CD14-positive monocyte (primary cell): ENCODE measurements around the gene NHS. TPM values are rescaled to one million over a fixed set of nuclear protein-coding genes. Genes with fewer than 3 reads are reported as not detected.

ENCODE experiments used
- DNase-seq, 3 donors: peaks; one replicate each; pipeline ENCODE4 v3.0.0-alpha.2; 2011 to 2022
- H2AFZ ChIP-seq: 2 replicates; pipeline ENCODE4 v1.6.0; 2012; ENCODE audit warnings: mild to moderate bottlenecking, low read depth, low read length, inconsistent platforms; ENCODE audit not compliant: insufficient read depth, poor library complexity, severe bottlenecking
- H3K27ac ChIP-seq, 2 donors: 1 replicate in 1 of 2; 2 replicates in 1 of 2; pipeline ENCODE4 v1.5.1; 2012 to 2013; ENCODE audit warnings: low read length in 2 of 2, control low read depth in 1 of 2, inconsistent platforms in 1 of 2, low read depth in 1 of 2, mild to moderate bottlenecking in 1 of 2
- H3K27me3 ChIP-seq, 2 donors: one replicate each; pipeline versions ENCODE4 v1.6.0 to v1.6.1; 2011 to 2013; ENCODE audit warnings: low read length in 2 of 2; ENCODE audit not compliant: control insufficient read depth in 2 of 2, insufficient read depth in 2 of 2
- H3K36me3 ChIP-seq, 2 donors: replicated peaks in 1 of 2; 1 replicate in 1 of 2; 2 replicates in 1 of 2; pipeline versions ENCODE4 v1.5.1 to v1.6.1; 2012 to 2013; ENCODE audit warnings: low read length in 2 of 2, control low read depth in 1 of 2, inconsistent platforms in 1 of 2, mild to moderate bottlenecking in 1 of 2; ENCODE audit not compliant: insufficient read depth in 2 of 2, control insufficient read depth in 1 of 2
- H3K4me1 ChIP-seq, 2 donors: 1 replicate in 1 of 2; 2 replicates in 1 of 2; pipeline versions ENCODE4 v1.5.1 to v1.6.1; 2012 to 2013; ENCODE audit warnings: low read length in 2 of 2, control low read depth in 1 of 2, inconsistent platforms in 1 of 2, mild to moderate bottlenecking in 1 of 2, moderate library complexity in 1 of 2; ENCODE audit not compliant: insufficient read depth in 2 of 2, control insufficient read depth in 1 of 2
- H3K4me2 ChIP-seq: replicated peaks from 2 replicates; pipeline ENCODE3; 2012; ENCODE audit warnings: low read length, moderate library complexity, mild to moderate bottlenecking; ENCODE audit not compliant: poor library complexity, severe bottlenecking; ENCODE audit errors: extremely low read depth
- H3K4me3 ChIP-seq, 3 experiments: fragments of 200-600 bp in 1 of 3; sonication (generic) in 1 of 3; replicated peaks in 1 of 3; 1 replicate in 2 of 3; 2 replicates in 1 of 3; pipeline ENCODE4 v1.5.1; 2011 to 2013; ENCODE audit warnings: low read length in 3 of 3, mild to moderate bottlenecking in 3 of 3, control low read depth in 2 of 3, low read depth in 2 of 3, inconsistent platforms in 1 of 3, moderate library complexity in 1 of 3
- H3K79me2 ChIP-seq: 2 replicates; pipeline ENCODE4 v1.6.0; 2012; ENCODE audit warnings: mild to moderate bottlenecking, control low read depth, inconsistent platforms, low read length, moderate library complexity; ENCODE audit not compliant: insufficient read depth
- H3K9ac ChIP-seq: 2 replicates; pipeline ENCODE4 v1.6.0; 2017; ENCODE audit warnings: low read length, mild to moderate bottlenecking; ENCODE audit not compliant: insufficient read depth, poor library complexity, severe bottlenecking
- H3K9me3 ChIP-seq, 2 donors: replicated peaks in 1 of 2; 1 replicate in 1 of 2; 2 replicates in 1 of 2; pipeline versions ENCODE4 v1.5.1 to v1.6.1; 2012 to 2013; ENCODE audit warnings: low read length in 2 of 2, control low read depth in 1 of 2; ENCODE audit not compliant: control insufficient read depth in 1 of 2, insufficient read depth in 1 of 2
- H4K20me1 ChIP-seq: 2 replicates; pipeline ENCODE4 v1.6.0; 2012; ENCODE audit warnings: mild to moderate bottlenecking, low read length, control low read depth, moderate library complexity; ENCODE audit not compliant: insufficient read depth
- H3K27ac Mint-ChIP-seq, 7 donors: one replicate each; pipeline ENCODE4 v1.8.0; 2020; ENCODE audit warnings: mild to moderate bottlenecking in 7 of 7, mixed read lengths in 7 of 7, moderate library complexity in 6 of 7, inconsistent platforms in 2 of 7
- H3K27me3 Mint-ChIP-seq, 3 donors: one replicate each; pipeline ENCODE4 v1.8.0; 2021 to 2022; ENCODE audit warnings: low read depth in 3 of 3, mild to moderate bottlenecking in 3 of 3, mixed read lengths in 3 of 3, moderate library complexity in 3 of 3, inconsistent platforms in 1 of 3
- H3K36me3 Mint-ChIP-seq, 2 donors: one replicate each; pipeline ENCODE4 v1.8.0; 2020; ENCODE audit warnings: mixed read lengths in 2 of 2, inconsistent platforms in 1 of 2, mild to moderate bottlenecking in 1 of 2
- H3K4me1 Mint-ChIP-seq: one replicate; pipeline ENCODE4 v1.8.0; 2020; ENCODE audit warnings: mild to moderate bottlenecking, mixed read lengths
- H3K4me3 Mint-ChIP-seq, 2 donors: one replicate each; pipeline ENCODE4 v1.8.0; 2020; ENCODE audit warnings: mild to moderate bottlenecking in 2 of 2, mixed read lengths in 2 of 2, moderate library complexity in 1 of 2
- H3K9me3 Mint-ChIP-seq, 7 donors: one replicate each; pipeline ENCODE4 v1.8.0; 2020 to 2022; ENCODE audit warnings: mixed read lengths in 7 of 7, mild to moderate bottlenecking in 6 of 7, moderate library complexity in 6 of 7, inconsistent platforms in 2 of 7
- CTCF ChIP-seq: fragments of 200-600 bp; IDR thresholded peaks from one replicate; pipeline ENCODE4 v1.8.0; 2022; ENCODE audit warnings: antibody characterized with exemption, mild to moderate bottlenecking
- WGBS: methylation state at CpG from one replicate; pipeline ENCODE4 v1.1.5; 2013; ENCODE audit warnings: missing lambda C conversion rate; ENCODE audit not compliant: insufficient coverage; 5-methylcytosine and 5-hydroxymethylcytosine counted together
- intact Hi-C, 2 donors: fragments of 100-400 bp; cut with micrococcal nuclease; formaldehyde crosslinking; loops; one replicate each; pipeline versions ENCODE4 v1.15.0 to v1.15.1; 2023
- polyA plus RNA-seq, 3 donors: library from polyadenylated mRNA; depleted of rRNA in 1 of 3; unstranded in 2 of 3; stranded (reverse) in 1 of 3; fragments of 300-500 nt in 2 of 3; fragments of >200 nt in 1 of 3; fragmentation: Illumina TruSeq in 2 of 3; gene quantifications; 1 replicate in 2 of 3; 2 replicates in 1 of 3; pipeline ENCODE4 v1.2.3, GENCODE V29; 2012 to 2021

The NHS gene
- polyA plus RNA-seq, 3 donors = 0.86 to 1.8 (median 1.3) TPM

- H3K4me1 Mint-ChIP-seq = no peaks in the 10 kb centered on the region
- no peak overlapping the region for H2AFZ ChIP-seq
- H3K4me2 ChIP-seq = no peak overlapping the region
- H3K27me3 Mint-ChIP-seq = peaks cover 9 to 17% (median 16%) of the 10 kb centered on the region in 3 donors
- H3K9me3 Mint-ChIP-seq = peaks cover 0 to 2% (median 0%) of the 10 kb centered on the region in 7 donors
- H3K9ac ChIP-seq = no peak overlapping the region
- no peak overlapping the region for H3K4me3 ChIP-seq
- H3K36me3 Mint-ChIP-seq = no peaks in the 10 kb centered on the region
- H3K79me2 ChIP-seq = no peaks in the 10 kb centered on the region
- no peak overlapping the region for H3K4me3 Mint-ChIP-seq
- H3K27me3 ChIP-seq = peaks cover 9 to 12% of the 10 kb centered on the region in 2 donors
- intact Hi-C loops = no loop called here
- no peaks in the 10 kb centered on the region for H3K36me3 ChIP-seq
- no peak overlapping the region for H3K27ac Mint-ChIP-seq
- H4K20me1 ChIP-seq = no peaks in the 10 kb centered on the region
- no peaks in the 10 kb centered on the region for H3K9me3 ChIP-seq
- H3K27ac ChIP-seq = no peak overlapping the region
- TF ChIP-seq CTCF = no peak
- H3K4me1 ChIP-seq = no peaks in the 10 kb centered on the region
- no peak for DNase-seq
Measured at GRCh38 chrX:17417372-17417771, 42.4 kb downstream of the NHS start.

GRCh38 chrX:17425136-17425535, 50.1 kb downstream of the NHS start:
- Histone ChIP-seq H3K4me2 (no peak overlapping the region), H3K27me3 (peaks cover 3 to 5% of the 10 kb centered on the region in 2 donors), H3K27ac (no peak overlapping the region), H2AFZ (no peak overlapping the region), H4K20me1 (no peaks in the 10 kb centered on the region), H3K4me1 (no peaks in the 10 kb centered on the region), H3K9me3 (no peaks in the 10 kb centered on the region), H3K4me3 (no peak overlapping the region), H3K9ac (no peak overlapping the region), H3K36me3 (no peaks in the 10 kb centered on the region), H3K79me2 (no peaks in the 10 kb centered on the region)
- TF ChIP-seq CTCF = no peak
- Mint-ChIP-seq H3K9me3 (peaks cover 0 to 2% (median 0%) of the 10 kb centered on the region in 7 donors), H3K36me3 (no peaks in the 10 kb centered on the region), H3K27me3 (peaks cover 4 to 10% (median 7%) of the 10 kb centered on the region in 3 donors), H3K27ac (no peak overlapping the region), H3K4me1 (no peaks in the 10 kb centered on the region), H3K4me3 (no peak overlapping the region)
- no CpG with 5 or more reads among the region's 6 CpGs for WGBS
- no peak for DNase-seq
- intact Hi-C loops = no loop called here
